ENCODE data around the gene BRD9.

DNA sequence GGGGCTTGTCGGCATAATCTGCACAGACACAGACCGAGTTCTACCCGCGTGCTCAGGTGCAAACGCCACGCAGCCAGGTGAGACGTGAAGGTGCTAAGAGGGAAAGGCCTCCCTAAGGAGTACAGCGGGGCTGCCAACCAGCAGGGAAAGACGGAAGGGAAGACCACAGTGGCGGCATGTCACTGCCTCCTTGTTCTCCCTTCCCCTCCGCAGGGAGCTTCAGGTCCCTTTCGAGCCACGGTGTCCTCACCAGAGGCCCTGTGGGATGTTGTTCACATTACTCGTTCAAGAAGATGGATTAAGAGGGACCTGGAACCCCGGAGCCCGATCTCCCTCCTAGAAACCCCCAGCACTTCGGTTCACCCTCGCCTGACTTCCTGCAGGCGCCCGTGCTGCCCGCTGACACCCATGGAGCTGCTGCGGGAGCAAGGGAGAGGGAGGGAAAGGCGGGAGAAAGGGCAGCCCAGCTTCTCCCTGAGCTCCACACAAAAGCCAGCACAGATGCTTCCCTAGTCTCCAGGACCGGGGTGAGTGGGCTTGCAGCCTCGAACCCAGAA, 686 bp downstream of the BRD9 start:
- TF ChIP-seq, protein P1, sequence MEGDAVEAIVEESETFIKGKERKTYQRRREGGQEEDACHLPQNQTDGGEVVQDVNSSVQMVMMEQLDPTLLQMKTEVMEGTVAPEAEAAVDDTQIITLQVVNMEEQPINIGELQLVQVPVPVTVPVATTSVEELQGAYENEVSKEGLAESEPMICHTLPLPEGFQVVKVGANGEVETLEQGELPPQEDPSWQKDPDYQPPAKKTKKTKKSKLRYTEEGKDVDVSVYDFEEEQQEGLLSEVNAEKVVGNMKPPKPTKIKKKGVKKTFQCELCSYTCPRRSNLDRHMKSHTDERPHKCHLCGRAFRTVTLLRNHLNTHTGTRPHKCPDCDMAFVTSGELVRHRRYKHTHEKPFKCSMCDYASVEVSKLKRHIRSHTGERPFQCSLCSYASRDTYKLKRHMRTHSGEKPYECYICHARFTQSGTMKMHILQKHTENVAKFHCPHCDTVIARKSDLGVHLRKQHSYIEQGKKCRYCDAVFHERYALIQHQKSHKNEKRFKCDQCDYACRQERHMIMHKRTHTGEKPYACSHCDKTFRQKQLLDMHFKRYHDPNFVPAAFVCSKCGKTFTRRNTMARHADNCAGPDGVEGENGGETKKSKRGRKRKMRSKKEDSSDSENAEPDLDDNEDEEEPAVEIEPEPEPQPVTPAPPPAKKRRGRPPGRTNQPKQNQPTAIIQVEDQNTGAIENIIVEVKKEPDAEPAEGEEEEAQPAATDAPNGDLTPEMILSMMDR (IDR thresholded peaks at IDR 0.05): no peak
- TF ChIP-seq POLR2A (IDR thresholded peaks at IDR 0.05; ENCODE audit: low read length) (no peak), POLR2AphosphoS2 (conservative IDR thresholded peaks at IDR 0.05; ENCODE audit: low read length) (no peak), SMC3 (IDR thresholded peaks at IDR 0.05) (no peak), EHF (CRISPR knock-in tag; IDR thresholded peaks at IDR 0.05) (no peak), TP53 (CRISPR knock-in tag; IDR thresholded peaks at IDR 0.05) (no peak)
- TF ChIP-seq, protein P2, sequence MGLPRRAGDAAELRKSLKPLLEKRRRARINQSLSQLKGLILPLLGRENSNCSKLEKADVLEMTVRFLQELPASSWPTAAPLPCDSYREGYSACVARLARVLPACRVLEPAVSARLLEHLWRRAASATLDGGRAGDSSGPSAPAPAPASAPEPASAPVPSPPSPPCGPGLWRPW (IDR thresholded peaks at IDR 0.05): no peak
